Adrenal gland (tissue), 5 donors: ENCODE data around the gene ZP3.
A peak's percentile ranks its signal among the peaks of the same experiment; 100 is the strongest.

Experiments used
- CTCF ChIP-seq, 6 experiments: fragments of 450-650 bp in 4 of 6; fragments of 200-600 bp in 2 of 6; sonication (generic) in 1 of 6; IDR thresholded peaks; 1 replicate in 5 of 6; 2 replicates in 1 of 6; pipeline versions ENCODE4 v1.5.1 to v1.8.0; 2016 to 2021; ENCODE audit warnings: antibody characterized with exemption in 6 of 6, mild to moderate bottlenecking in 2 of 6, moderate library complexity in 1 of 6
- POLR2A ChIP-seq, 2 donors: fragments of 450-650 bp; IDR thresholded peaks; one replicate each; pipeline ENCODE4 v1.6.1; 2017; ENCODE audit warnings: antibody characterized with exemption in 2 of 2, mild to moderate bottlenecking in 2 of 2, moderate library complexity in 1 of 2
- donor health status: DM: no; HTN: no; CAD: no.

- TF ChIP-seq CTCF (IDR thresholded peaks at IDR 0.05) = peak in 2 of 6 experiments; percentile 12 to 22
- peak; percentile 67 to 83 for TF ChIP-seq POLR2A (IDR thresholded peaks at IDR 0.05)
Measured at GRCh38 chr7:76393116-76394031, 31.4 kb upstream of the ZP3 start.
